K562 (cell line): ENCODE results near the gene POLD4. TPM values are rescaled to one million over a fixed set of nuclear protein-coding genes. Genes with fewer than 3 reads are reported as not detected.

Experiments
- BMI1 ChIP-seq: fragments of 150-350 bp; IDR thresholded peaks from 2 replicates; pipeline ENCODE4 v1.6.1; 2014; ENCODE audit warnings: low read length
- NR2C2 ChIP-seq, 2 experiments: fragments of 200-800 bp in 1 of 2; sonication (Bioruptor generic) in 1 of 2; sonication (generic) in 1 of 2; formaldehyde crosslinking in 1 of 2; IDR thresholded peaks; 2 replicates each; pipeline versions ENCODE4 v1.6.1 to v1.8.0; 2016 to 2022; ENCODE audit warnings: mild to moderate bottlenecking in 1 of 2, missing compliant biosample characterization in 1 of 2, missing genetic modification characterization in 1 of 2, missing genetic modification reagents in 1 of 2
- PHB ChIP-seq: fragments of 250-450 bp; sonication (Bioruptor Pico); IDR thresholded peaks from 2 replicates; pipeline ENCODE4 v1.5.0; 2021
- SLC30A9 ChIP-seq: fragments of 250-450 bp; sonication (Bioruptor Pico); IDR thresholded peaks from 2 replicates; pipeline ENCODE4 v1.8.0; 2022; ENCODE audit warnings: mild to moderate bottlenecking, moderate library complexity
- SP1 ChIP-seq: sonication (generic); formaldehyde crosslinking; IDR thresholded peaks from 2 replicates; pipeline ENCODE4 v1.8.1; 2022; ENCODE audit warnings: mild to moderate bottlenecking, missing genetic modification reagents
- polyA plus RNA-seq, 8 experiments: library from polyadenylated mRNA; depleted of rRNA in 4 of 8; stranded (reverse) in 5 of 8; unstranded in 3 of 8; fragments of >200 nt; fragmentation: Nextera tagmentation in 2 of 8; fragmentation: Illumina TruSeq in 1 of 8; extraction: Ambion mirVana in 2 of 8; extraction: Trizol in 1 of 8; gene quantifications; 2 replicates each; pipeline versions ENCODE4 v1.2.1 to v1.2.3, GENCODE V29; 2011 to 2014; ENCODE audit warnings: inconsistent platforms in 1 of 8, missing spikeins in 1 of 8
- total RNA-seq, 7 experiments: library from RNA; depleted of rRNA in 6 of 7; stranded (reverse); fragments of >200 nt in 6 of 7; fragmentation: Illumina TruSeq in 2 of 7; extraction: Trizol in 2 of 7; gene quantifications; 2 replicates each; pipeline versions ENCODE4 v1.2.1 to v1.2.3, GENCODE V29; 2011 to 2021; ENCODE audit warnings: low replicate concordance in 1 of 7
- TF ChIP-seq, protein P1 (sequence below), 2 experiments: fragments of 450-650 bp; IDR thresholded peaks; 2 replicates each; pipeline ENCODE4 v1.6.1; 2016; ENCODE audit warnings: mild to moderate bottlenecking in 2 of 2, borderline replicate concordance in 1 of 2, low read depth in 1 of 2, moderate library complexity in 1 of 2
- TF ChIP-seq, protein P2 (sequence below): sonication (generic); formaldehyde crosslinking; IDR thresholded peaks from 2 replicates; pipeline ENCODE4 v1.8.1; 2023; ENCODE audit warnings: mild to moderate bottlenecking, missing genetic modification reagents
- TF ChIP-seq, protein P3 (sequence below): fragments of 450-650 bp; formaldehyde crosslinking; conservative IDR thresholded peaks from 2 replicates; pipeline ENCODE4 v1.4.0; 2022; ENCODE audit warnings: mild to moderate bottlenecking, missing genetic modification characterization
- TF ChIP-seq, protein P4 (sequence below): sonication (generic); formaldehyde crosslinking; IDR thresholded peaks from 2 replicates; pipeline ENCODE4 v1.8.0; 2022; ENCODE audit warnings: mild to moderate bottlenecking, low read depth, missing genetic modification reagents

The POLD4 gene
- total and polyA plus RNA-seq, 9 of the 15 experiments (the other 6 are each of a cell fraction or from before 2014, with no cell fraction given) = 5.8 to 64.5 (median 18.3) TPM

DNA sequence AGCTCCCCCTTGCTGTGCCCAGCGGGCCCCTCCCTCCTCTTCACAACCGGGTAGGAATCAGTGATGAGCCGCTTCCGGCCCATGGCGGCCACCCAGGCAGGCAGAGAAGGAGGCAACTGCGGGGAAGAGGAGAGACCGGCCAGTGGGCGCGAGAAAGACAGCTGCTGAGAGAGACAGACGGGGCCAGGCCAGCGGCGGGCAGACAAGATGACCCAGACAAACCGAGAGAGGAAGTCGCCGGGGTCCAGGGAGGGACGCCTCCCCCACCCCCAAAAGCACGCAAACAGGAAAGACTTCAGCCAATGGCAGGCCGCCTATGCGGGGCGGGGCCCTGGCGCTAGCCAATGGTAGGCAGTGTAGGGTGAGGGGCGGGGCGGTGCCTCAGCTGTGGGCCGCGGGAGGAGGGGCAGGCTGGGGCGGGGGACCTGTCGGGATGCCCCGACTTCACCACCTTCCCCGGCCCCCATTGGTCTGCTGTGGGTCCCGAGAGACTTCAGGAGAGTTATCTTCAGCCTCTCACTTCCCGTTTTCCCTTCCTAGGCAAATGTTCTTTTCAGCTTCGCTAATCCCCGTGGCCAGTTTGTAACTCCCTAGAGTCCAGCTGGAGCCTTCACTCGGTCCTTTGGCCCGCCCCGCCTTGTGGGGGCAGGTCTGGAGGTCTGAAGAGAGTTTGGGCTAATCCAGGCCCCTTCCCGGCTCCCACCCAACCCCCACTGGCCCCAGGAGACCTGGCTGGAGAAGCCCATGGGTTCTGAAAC, at the start of gene POLD4 (continued):
- TF ChIP-seq, protein P1, sequence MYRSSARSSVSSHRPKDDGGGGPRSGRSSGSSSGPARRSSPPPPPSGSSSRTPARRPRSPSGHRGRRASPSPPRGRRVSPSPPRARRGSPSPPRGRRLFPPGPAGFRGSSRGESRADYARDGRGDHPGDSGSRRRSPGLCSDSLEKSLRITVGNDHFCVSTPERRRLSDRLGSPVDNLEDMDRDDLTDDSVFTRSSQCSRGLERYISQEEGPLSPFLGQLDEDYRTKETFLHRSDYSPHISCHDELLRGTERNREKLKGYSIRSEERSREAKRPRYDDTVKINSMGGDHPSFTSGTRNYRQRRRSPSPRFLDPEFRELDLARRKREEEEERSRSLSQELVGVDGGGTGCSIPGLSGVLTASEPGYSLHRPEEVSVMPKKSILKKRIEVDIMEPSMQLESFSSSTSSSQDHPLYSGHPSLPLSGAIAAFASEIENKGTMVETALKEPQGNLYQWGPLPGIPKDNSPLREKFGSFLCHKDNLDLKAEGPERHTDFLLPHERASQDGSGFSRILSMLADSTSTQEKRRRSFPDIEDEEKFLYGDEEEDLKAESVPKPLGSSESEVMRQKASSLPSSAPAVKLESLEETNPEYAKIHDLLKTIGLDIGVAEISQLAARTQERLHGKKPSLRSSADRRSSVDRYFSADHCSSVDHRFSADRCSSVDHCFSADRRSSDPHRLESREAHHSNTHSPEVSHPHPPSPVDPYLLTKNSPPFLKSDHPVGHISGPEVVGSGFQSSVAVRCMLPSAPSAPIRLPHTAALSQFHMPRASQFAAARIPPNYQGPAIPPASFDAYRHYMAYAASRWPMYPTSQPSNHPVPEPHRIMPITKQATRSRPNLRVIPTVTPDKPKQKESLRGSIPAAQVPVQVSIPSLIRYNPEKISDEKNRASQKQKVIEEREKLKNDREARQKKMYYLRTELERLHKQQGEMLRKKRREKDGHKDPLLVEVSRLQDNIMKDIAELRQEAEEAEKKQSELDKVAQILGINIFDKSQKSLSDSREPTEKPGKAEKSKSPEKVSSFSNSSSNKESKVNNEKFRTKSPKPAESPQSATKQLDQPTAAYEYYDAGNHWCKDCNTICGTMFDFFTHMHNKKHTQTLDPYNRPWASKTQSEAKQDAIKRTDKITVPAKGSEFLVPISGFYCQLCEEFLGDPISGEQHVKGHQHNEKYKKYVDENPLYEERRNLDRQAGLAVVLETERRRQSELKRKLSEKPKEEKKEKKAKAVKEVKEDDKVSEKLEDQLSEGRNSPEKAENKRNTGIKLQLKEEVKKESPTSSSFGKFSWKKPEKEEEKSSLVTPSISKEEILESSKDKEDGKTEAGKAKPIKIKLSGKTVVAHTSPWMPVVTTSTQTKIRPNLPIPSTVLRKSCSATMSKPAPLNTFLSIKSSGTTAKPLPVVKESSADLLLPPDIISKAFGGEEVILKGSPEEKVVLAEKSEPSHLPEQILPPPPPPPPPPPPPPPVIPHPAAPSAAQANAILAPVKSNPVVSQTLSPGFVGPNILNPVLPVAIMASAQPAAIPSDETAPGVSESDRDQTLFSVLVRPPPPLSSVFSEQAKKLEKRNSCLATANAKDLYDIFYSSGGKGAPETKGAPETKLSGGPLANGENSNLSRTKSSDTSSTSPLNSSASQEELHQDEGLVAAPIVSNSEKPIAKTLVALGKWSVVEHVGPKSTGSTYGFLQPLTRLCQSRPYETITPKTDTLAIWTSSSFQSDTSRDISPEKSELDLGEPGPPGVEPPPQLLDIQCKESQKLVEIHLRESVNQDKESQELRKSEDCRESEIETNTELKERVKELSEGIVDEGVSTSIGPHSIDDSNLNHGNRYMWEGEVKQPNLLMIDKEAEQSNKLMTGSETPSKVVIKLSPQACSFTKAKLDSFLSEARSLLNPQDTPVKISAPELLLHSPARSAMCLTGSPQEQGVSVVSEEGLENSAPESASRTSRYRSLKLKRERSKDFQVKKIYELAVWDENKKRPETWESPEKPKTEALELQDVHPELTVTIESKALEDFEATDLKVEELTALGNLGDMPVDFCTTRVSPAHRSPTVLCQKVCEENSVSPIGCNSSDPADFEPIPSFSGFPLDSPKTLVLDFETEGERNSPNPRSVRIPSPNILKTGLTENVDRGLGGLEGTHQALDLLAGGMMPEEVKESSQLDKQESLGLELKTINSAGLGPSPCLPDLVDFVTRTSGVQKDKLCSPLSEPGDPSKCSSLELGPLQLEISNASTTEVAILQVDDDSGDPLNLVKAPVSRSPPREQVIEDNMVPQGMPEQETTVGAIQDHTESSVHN (IDR thresholded peaks at IDR 0.05; ENCODE audit: borderline replicate concordance in 1 of 2, low read depth in 1 of 2) = no peak
- TF ChIP-seq, protein P2, sequence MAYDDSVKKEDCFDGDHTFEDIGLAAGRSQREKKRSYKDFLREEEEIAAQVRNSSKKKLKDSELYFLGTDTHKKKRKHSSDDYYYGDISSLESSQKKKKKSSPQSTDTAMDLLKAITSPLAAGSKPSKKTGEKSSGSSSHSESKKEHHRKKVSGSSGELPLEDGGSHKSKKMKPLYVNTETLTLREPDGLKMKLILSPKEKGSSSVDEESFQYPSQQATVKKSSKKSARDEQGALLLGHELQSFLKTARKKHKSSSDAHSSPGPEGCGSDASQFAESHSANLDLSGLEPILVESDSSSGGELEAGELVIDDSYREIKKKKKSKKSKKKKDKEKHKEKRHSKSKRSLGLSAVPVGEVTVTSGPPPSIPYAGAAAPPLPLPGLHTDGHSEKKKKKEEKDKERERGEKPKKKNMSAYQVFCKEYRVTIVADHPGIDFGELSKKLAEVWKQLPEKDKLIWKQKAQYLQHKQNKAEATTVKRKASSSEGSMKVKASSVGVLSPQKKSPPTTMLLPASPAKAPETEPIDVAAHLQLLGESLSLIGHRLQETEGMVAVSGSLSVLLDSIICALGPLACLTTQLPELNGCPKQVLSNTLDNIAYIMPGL (CRISPR knock-in tag) = no peak
- peak; percentile 84 for TF ChIP-seq SP1
- TF ChIP-seq SLC30A9 (CRISPR knock-in tag) = no peak
- TF ChIP-seq, protein P3, sequence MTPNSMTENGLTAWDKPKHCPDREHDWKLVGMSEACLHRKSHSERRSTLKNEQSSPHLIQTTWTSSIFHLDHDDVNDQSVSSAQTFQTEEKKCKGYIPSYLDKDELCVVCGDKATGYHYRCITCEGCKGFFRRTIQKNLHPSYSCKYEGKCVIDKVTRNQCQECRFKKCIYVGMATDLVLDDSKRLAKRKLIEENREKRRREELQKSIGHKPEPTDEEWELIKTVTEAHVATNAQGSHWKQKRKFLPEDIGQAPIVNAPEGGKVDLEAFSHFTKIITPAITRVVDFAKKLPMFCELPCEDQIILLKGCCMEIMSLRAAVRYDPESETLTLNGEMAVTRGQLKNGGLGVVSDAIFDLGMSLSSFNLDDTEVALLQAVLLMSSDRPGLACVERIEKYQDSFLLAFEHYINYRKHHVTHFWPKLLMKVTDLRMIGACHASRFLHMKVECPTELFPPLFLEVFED = no peak
- no peak for TF ChIP-seq NR2C2 (CRISPR knock-in tag; IDR thresholded peaks at IDR 0.05)
- TF ChIP-seq NR2C2 (tag; IDR thresholded peaks at IDR 0.05) = no peak
- TF ChIP-seq, protein P4, sequence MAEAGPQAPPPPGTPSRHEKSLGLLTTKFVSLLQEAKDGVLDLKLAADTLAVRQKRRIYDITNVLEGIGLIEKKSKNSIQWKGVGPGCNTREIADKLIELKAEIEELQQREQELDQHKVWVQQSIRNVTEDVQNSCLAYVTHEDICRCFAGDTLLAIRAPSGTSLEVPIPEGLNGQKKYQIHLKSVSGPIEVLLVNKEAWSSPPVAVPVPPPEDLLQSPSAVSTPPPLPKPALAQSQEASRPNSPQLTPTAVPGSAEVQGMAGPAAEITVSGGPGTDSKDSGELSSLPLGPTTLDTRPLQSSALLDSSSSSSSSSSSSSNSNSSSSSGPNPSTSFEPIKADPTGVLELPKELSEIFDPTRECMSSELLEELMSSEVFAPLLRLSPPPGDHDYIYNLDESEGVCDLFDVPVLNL = no peak
- no peak for TF ChIP-seq PHB (CRISPR knock-in tag)
- TF ChIP-seq BMI1 = no peak
